GM12878 (cell line): ENCODE measurements around the gene PAIP2. TPM values are rescaled to one million over a fixed set of nuclear protein-coding genes. Genes with fewer than 3 reads are reported as not detected.

Experiments
- ATAC-seq: fragments of 200-7000 bp; cut with Tn5 transposase; 3 replicates; pipeline ENCODE4 v1.9.1; 2020; ENCODE audit warnings: mild to moderate bottlenecking, moderate library complexity
- BruUV-seq: library from RNA; stranded (reverse); fragments of 400-500 nt; replicated peaks from 2 replicates; lab custom pipeline; 2021; lab: Mats Ljungman, UMichigan
- CTCF ChIA-PET: fragments of 300-600 bp; sonication (Branson Sonifier 250); formaldehyde crosslinking; extraction: SDS; loops from one replicate; lab custom pipeline; 2021; ENCODE audit warnings: inconsistent platforms; lab: Yijun Ruan, JAX
- POLR2A ChIA-PET: fragments of 350-600 bp; formaldehyde crosslinking; extraction: SDS; loops from one replicate; lab custom pipeline; 2021; ENCODE audit warnings: inconsistent platforms; lab: Charles Lee
- RAD21 ChIA-PET: fragments of 300-600 bp; sonication (Branson Sonifier 250); formaldehyde crosslinking; loops from one replicate; lab custom pipeline; 2023; ENCODE audit warnings: antibody characterized with exemption; ENCODE audit not compliant: unreplicated experiment; lab: Charles Lee
- SMC1A ChIA-PET: fragments of 300-600 bp; sonication (Branson Sonifier 250); formaldehyde crosslinking; loops from one replicate; lab custom pipeline; 2023; ENCODE audit not compliant: unreplicated experiment, uncharacterized antibody; lab: Charles Lee
- DNase-seq: peaks from one replicate; pipeline ENCODE4 v3.0.0-alpha.2; 2011; ENCODE audit warnings: low read depth, low spot score
- FAIRE-seq: peaks from 3 replicates; lab custom pipeline; 2011; peaks lifted over from hg19 to GRCh38; lab: Jason Lieb, UNC
- H2AFZ ChIP-seq: 2 replicates; pipeline ENCODE4 v1.6.0; 2011; ENCODE audit warnings: low read depth, low read length, control low read depth; ENCODE audit not compliant: control insufficient read depth
- H3K27ac ChIP-seq: 2 replicates; pipeline ENCODE4 v1.5.1; 2011; ENCODE audit warnings: control low read depth; ENCODE audit not compliant: control insufficient read depth, insufficient read depth
- H3K27me3 ChIP-seq, 2 experiments: replicated peaks in 1 of 2; 2 replicates each; pipeline versions ENCODE4 v1.6.0 to v1.6.1; 2011; ENCODE audit warnings: low read length in 1 of 2; ENCODE audit not compliant: control insufficient read depth in 2 of 2, insufficient read depth in 2 of 2
- H3K36me3 ChIP-seq, 2 experiments: 2 replicates each; pipeline ENCODE4 v1.5.1; 2011; ENCODE audit warnings: low read length in 1 of 2; ENCODE audit not compliant: control insufficient read depth in 2 of 2, insufficient read depth in 2 of 2
- H3K4me1 ChIP-seq: 2 replicates; pipeline ENCODE4 v1.6.1; 2011; ENCODE audit warnings: mild to moderate bottlenecking, low read length, moderate library complexity, mixed read lengths; ENCODE audit not compliant: control insufficient read depth, insufficient read depth
- H3K4me2 ChIP-seq: 2 replicates; pipeline ENCODE4 v1.6.0; 2011; ENCODE audit warnings: control low read depth; ENCODE audit not compliant: control insufficient read depth, insufficient read depth
- H3K4me3 ChIP-seq: fragments of 200-600 bp; sonication (generic); 2 replicates; pipeline ENCODE4 v1.5.1; 2016
- H3K79me2 ChIP-seq: 2 replicates; pipeline ENCODE4 v1.6.0; 2011; ENCODE audit warnings: low read length; ENCODE audit not compliant: control insufficient read depth, insufficient read depth
- H3K9ac ChIP-seq: 2 replicates; pipeline ENCODE4 v1.8.0; 2011; ENCODE audit warnings: low read length, control low read depth, mixed read lengths; ENCODE audit not compliant: control insufficient read depth, insufficient read depth
- H3K9me3 ChIP-seq: replicated peaks from 3 replicates; pipeline ENCODE4 v1.5.1; 2011; ENCODE audit warnings: mild to moderate bottlenecking, low read length; ENCODE audit not compliant: control insufficient read depth, insufficient read depth
- H4K20me1 ChIP-seq: 2 replicates; pipeline ENCODE4 v1.6.0; 2011; ENCODE audit not compliant: control insufficient read depth, insufficient read depth
- BACH1 ChIP-seq: fragments of 450-650 bp; IDR thresholded peaks from 2 replicates; pipeline ENCODE4 v1.6.1; 2017; ENCODE audit warnings: mild to moderate bottlenecking, borderline replicate concordance
- CHD1 ChIP-seq: IDR thresholded peaks from 2 replicates; pipeline ENCODE4 v1.6.1; 2012; ENCODE audit warnings: low read depth, low read length, improper control_type of control experiment
- ESRRA ChIP-seq: IDR thresholded peaks from 2 replicates; pipeline ENCODE4 v1.6.1; 2012; ENCODE audit warnings: mild to moderate bottlenecking, low read length, improper control_type of control experiment
- HCFC1 ChIP-seq: fragments of 150-350 bp; IDR thresholded peaks from 2 replicates; pipeline ENCODE4 v1.6.1; 2014; ENCODE audit warnings: low read length
- KLF5 ChIP-seq: fragments of 450-650 bp; IDR thresholded peaks from 2 replicates; pipeline ENCODE4 v1.6.1; 2014; ENCODE audit warnings: mild to moderate bottlenecking; ENCODE audit not compliant: partially characterized antibody
- NFIC ChIP-seq: IDR thresholded peaks from 2 replicates; pipeline ENCODE4 v1.6.1; 2012; ENCODE audit warnings: low read depth, mild to moderate bottlenecking, inconsistent platforms, low read length, moderate library complexity
- PAX8 ChIP-seq: fragments of 450-650 bp; IDR thresholded peaks from 2 replicates; pipeline ENCODE4 v1.6.1; 2017; ENCODE audit warnings: mild to moderate bottlenecking, moderate library complexity
- PML ChIP-seq: IDR thresholded peaks from 2 replicates; pipeline ENCODE4 v1.6.1; 2012; ENCODE audit warnings: low read length, inconsistent platforms
- POLR2AphosphoS2 ChIP-seq: IDR thresholded peaks from 2 replicates; pipeline ENCODE4 v1.6.1; 2011; ENCODE audit warnings: low read depth, mild to moderate bottlenecking, low read length, improper control_type of control experiment, moderate library complexity
- RCOR1 ChIP-seq: conservative IDR thresholded peaks from 2 replicates; pipeline ENCODE4 v1.6.1; 2012; ENCODE audit warnings: low read depth, low read length, improper control_type of control experiment
- SIN3A ChIP-seq: IDR thresholded peaks from 2 replicates; pipeline ENCODE4 v1.6.1; 2012; ENCODE audit warnings: low read depth, low read length, improper control_type of control experiment
- SMARCA5 ChIP-seq: fragments of 450-650 bp; IDR thresholded peaks from 2 replicates; pipeline ENCODE4 v1.6.1; 2017; ENCODE audit warnings: mild to moderate bottlenecking
- ZNF217 ChIP-seq: fragments of 450-650 bp; IDR thresholded peaks from 2 replicates; pipeline ENCODE4 v1.6.1; 2017; ENCODE audit warnings: antibody characterized with exemption, mild to moderate bottlenecking
- WGBS: methylation state at CpG from one replicate; pipeline ENCODE4 v1.1.6; 2016; ENCODE audit warnings: low lambda C conversion rate; ENCODE audit not compliant: insufficient replicate concordance, insufficient coverage; ENCODE audit errors: missing lambda C conversion rate; 5-methylcytosine and 5-hydroxymethylcytosine counted together
- in situ Hi-C: fragments of 300-500 bp; cut with MboI; formaldehyde crosslinking; loops from 9 replicates; pipeline ENCODE4 v1.14.3; 2018; ENCODE audit warnings: mixed read lengths
- intact Hi-C: fragments of 100-400 bp; cut with micrococcal nuclease; formaldehyde crosslinking; loops from one replicate; pipeline ENCODE4 v1.14.2; 2022; ENCODE audit not compliant: unreplicated experiment
- polyA plus RNA-seq, 11 experiments: library from polyadenylated mRNA; depleted of rRNA in 4 of 11; unstranded in 6 of 11; stranded (reverse) in 5 of 11; fragments of >200 nt; fragmentation: Nextera tagmentation in 4 of 11; fragmentation: Illumina TruSeq in 1 of 11; extraction: Ambion mirVana in 4 of 11; extraction: Trizol in 1 of 11; gene quantifications; 1 replicate in 1 of 11; 2 replicates in 10 of 11; pipeline versions ENCODE4 v1.2.1 to v1.2.3, GENCODE V29; 2011 to 2016; ENCODE audit warnings: inconsistent platforms in 2 of 11, missing spikeins in 2 of 11, low read depth in 1 of 11
- total RNA-seq, 4 experiments: library from RNA; depleted of rRNA in 3 of 4; stranded (reverse); fragments of >200 nt in 3 of 4; fragmentation: Illumina TruSeq in 1 of 4; extraction: Trizol in 1 of 4; gene quantifications; 2 replicates each; pipeline versions ENCODE4 v1.2.1 to v1.2.3, GENCODE V29; 2013 to 2021
- TF ChIP-seq, protein P1 (sequence below): IDR thresholded peaks from 2 replicates; pipeline ENCODE4 v1.6.1; 2011; ENCODE audit warnings: borderline replicate concordance, low read depth, mild to moderate bottlenecking, moderate library complexity, low read length; ENCODE audit not compliant: insufficient read depth, poor library complexity, severe bottlenecking
- TF ChIP-seq, protein P2 (sequence below): fragments of 450-650 bp; IDR thresholded peaks from 2 replicates; pipeline ENCODE4 v1.6.1; 2016; ENCODE audit warnings: mild to moderate bottlenecking

PAIP2 gene
- total and polyA plus RNA-seq, 10 of the 15 experiments (the other 5 are each of a cell fraction or from before 2014, with no cell fraction given) = 49.9 to 154 (median 102) TPM

GRCh38 chr5:139394123-139394653 is 52.5 kb downstream of the PAIP2 start (continued):
- TF ChIP-seq SIN3A (no peak), KLF5 (peak; percentile 51), RCOR1 (no peak), SMARCA5 (peak; percentile 81), ZNF217 (no peak), PAX8 (no peak), NFIC (no peak)
- TF ChIP-seq, protein P1, sequence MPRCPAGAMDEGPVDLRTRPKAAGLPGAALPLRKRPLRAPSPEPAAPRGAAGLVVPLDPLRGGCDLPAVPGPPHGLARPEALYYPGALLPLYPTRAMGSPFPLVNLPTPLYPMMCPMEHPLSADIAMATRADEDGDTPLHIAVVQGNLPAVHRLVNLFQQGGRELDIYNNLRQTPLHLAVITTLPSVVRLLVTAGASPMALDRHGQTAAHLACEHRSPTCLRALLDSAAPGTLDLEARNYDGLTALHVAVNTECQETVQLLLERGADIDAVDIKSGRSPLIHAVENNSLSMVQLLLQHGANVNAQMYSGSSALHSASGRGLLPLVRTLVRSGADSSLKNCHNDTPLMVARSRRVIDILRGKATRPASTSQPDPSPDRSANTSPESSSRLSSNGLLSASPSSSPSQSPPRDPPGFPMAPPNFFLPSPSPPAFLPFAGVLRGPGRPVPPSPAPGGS = no peak
- TF ChIP-seq, all 136 proteins: peak for 16

- TF ChIP-seq HCFC1 (no peak), CHD1 (no peak), BACH1 (no peak), PML (no peak), ESRRA (no peak), POLR2AphosphoS2 (0 out of 2 replicates have a peak, but pooled peaks have one; percentile 11)
- TF ChIP-seq, protein P2, sequence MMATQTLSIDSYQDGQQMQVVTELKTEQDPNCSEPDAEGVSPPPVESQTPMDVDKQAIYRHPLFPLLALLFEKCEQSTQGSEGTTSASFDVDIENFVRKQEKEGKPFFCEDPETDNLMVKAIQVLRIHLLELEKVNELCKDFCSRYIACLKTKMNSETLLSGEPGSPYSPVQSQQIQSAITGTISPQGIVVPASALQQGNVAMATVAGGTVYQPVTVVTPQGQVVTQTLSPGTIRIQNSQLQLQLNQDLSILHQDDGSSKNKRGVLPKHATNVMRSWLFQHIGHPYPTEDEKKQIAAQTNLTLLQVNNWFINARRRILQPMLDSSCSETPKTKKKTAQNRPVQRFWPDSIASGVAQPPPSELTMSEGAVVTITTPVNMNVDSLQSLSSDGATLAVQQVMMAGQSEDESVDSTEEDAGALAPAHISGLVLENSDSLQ = no peak
- Histone ChIP-seq H3K9ac (peak within 1 kb of the TSS; percentile 97), H3K9me3 (no peaks in the 10 kb centered on the region), H3K4me2 (peak within 1 kb of the TSS; percentile 73), H3K36me3 (peaks cover 0 to 7% of the 10 kb centered on the region in 2 experiments; a peak in 1 of 4 replicates), H3K27me3 (no peaks in the 10 kb centered on the region), H2AFZ (peak within 1 kb of the TSS; percentile 68), H3K79me2 (peaks cover 60% of the 10 kb centered on the region), H4K20me1 (no peaks in the 10 kb centered on the region), H3K4me1 (peaks cover 54% of the 10 kb centered on the region), H3K4me3 (peak within 1 kb of the TSS; percentile 87), H3K27ac (peak within 1 kb of the TSS; percentile 90)
- intact Hi-C loops (loop anchor here (5.0 kb wide), 3 partner anchors 103 to 143 kb away; partner anchors contain the start of gene MATR3), in situ Hi-C loops (no loop called here)
- ChIA-PET CTCF (interaction anchor here (0.8 to 1.9 kb wide), 8 partner anchors 9 to 237 kb away, joined by 3 to 10 read pairs (median 3); partner anchors contain the start of gene SPATA24), SMC1A (interaction anchor here (1.1 to 3.9 kb wide), 6 partner anchors 20 to 119 kb away, joined by 3 to 15 read pairs (median 5); no protein-coding TSS in a partner anchor), RAD21 (interaction anchor here (0.6 to 2.2 kb wide), 8 partner anchors 19 to 144 kb away, joined by 3 to 14 read pairs (median 4); no protein-coding TSS in a partner anchor), POLR2A (interaction anchor here (1.0 to 1.4 kb wide), 4 partner anchors 11 to 119 kb away, joined by 3 to 5 read pairs (median 4); no protein-coding TSS in a partner anchor)
- 89% methylated on average over 60 of the region's 76 CpGs for WGBS
- ATAC-seq = no peak
- no TSS peak for BruUV-seq
- DNase-seq = no peak
- FAIRE-seq = no peak
Measured at GRCh38 chr5:139394654-139395566, 53.3 kb downstream of the PAIP2 start, which contains the start of gene PROB1. TSS of gene PROB1 (minus strand) at chr5:139395104. CDS start at chr5:139395081, 23 bp downstream.
